HCT116 (cell line): ENCODE data around the gene MTF2. TPM values are rescaled to one million over a fixed set of nuclear protein-coding genes. Genes with fewer than 3 reads are reported as not detected.
A peak's percentile ranks its signal among the peaks of the same experiment; 100 is the strongest.

ENCODE experiments used
- ATAC-seq: fragments of 200-7000 bp; cut with Tn5 transposase; 2 replicates; pipeline ENCODE4 v1.9.1; 2020; ENCODE audit warnings: mild to moderate bottlenecking, moderate library complexity
- BruUV-seq: library from RNA; stranded (reverse); fragments of 400-500 nt; replicated peaks from 2 replicates; lab custom pipeline; 2021; lab: Mats Ljungman, UMichigan
- CTCF ChIA-PET: fragments of 300-600 bp; sonication (Branson Sonifier 250); formaldehyde crosslinking; loops from one replicate; lab custom pipeline; 2021; ENCODE audit warnings: antibody characterized with exemption; lab: Charles Lee
- POLR2A ChIA-PET: fragments of 300-600, 350-600 bp; sonication (Branson Sonifier 250); formaldehyde crosslinking; loops from one replicate; lab custom pipeline; 2021; ENCODE audit warnings: antibody characterized with exemption; lab: Charles Lee
- RAD21 ChIA-PET, 2 experiments: fragments of 300-600 bp; sonication (Branson Sonifier 250); formaldehyde crosslinking; loops; one replicate each; lab custom pipeline; 2023; ENCODE audit warnings: low total read pairs in 2 of 2; ENCODE audit not compliant: uncharacterized antibody in 2 of 2, unreplicated experiment in 2 of 2, low non-redundant PET in 1 of 2; lab: Charles Lee
- DNase-seq: peaks from one replicate; pipeline ENCODE4 v3.0.0-alpha.2; 2010; ENCODE audit warnings: low read depth, low spot score
- H2AFZ ChIP-seq: fragments of 200-600 bp; shearing (Covaris generic), sonication (generic); 2 replicates; pipeline ENCODE4 v1.6.1; 2017; ENCODE audit warnings: low read depth, mixed run types, mixed read lengths, antibody characterized with exemption, low read length; ENCODE audit not compliant: poor library complexity, severe bottlenecking
- H3K27ac ChIP-seq: 2 replicates; pipeline ENCODE4 v1.5.1; 2012; ENCODE audit warnings: low read depth, low read length
- H3K27me3 ChIP-seq: fragments of 200-600 bp; sonication (generic); 2 replicates; pipeline ENCODE4 v1.6.1; 2016; ENCODE audit warnings: mixed run types, low read length, mixed read lengths; ENCODE audit not compliant: insufficient read depth
- H3K36me3 ChIP-seq, 2 experiments: fragments of 200-500 bp in 1 of 2; fragments of 200-600 bp in 1 of 2; sonication (Bioruptor generic) in 1 of 2; sonication (generic) in 1 of 2; 2 replicates each; pipeline versions ENCODE4 v1.5.1 to v1.6.1; 2014 to 2016; ENCODE audit warnings: low read length in 2 of 2, inconsistent platforms in 1 of 2, mixed read lengths in 1 of 2, mixed run types in 1 of 2; ENCODE audit not compliant: insufficient read depth in 2 of 2, control insufficient read depth in 1 of 2
- H3K4me1 ChIP-seq, 2 experiments: fragments of 200-600 bp in 1 of 2; sonication (generic) in 1 of 2; 2 replicates each; pipeline versions ENCODE4 v1.5.1 to v1.6.1; 2012 to 2017; ENCODE audit warnings: low read length in 2 of 2, inconsistent platforms in 1 of 2, mild to moderate bottlenecking in 1 of 2, mixed read lengths in 1 of 2, mixed run types in 1 of 2, moderate library complexity in 1 of 2; ENCODE audit not compliant: insufficient read depth in 2 of 2, control insufficient read depth in 1 of 2
- H3K4me2 ChIP-seq: fragments of 200-600 bp; sonication (generic); 2 replicates; pipeline ENCODE4 v1.6.1; 2017; ENCODE audit warnings: mixed run types, low read length, mixed read lengths
- H3K4me3 ChIP-seq, 2 experiments: fragments of 200-600 bp in 1 of 2; sonication (generic) in 1 of 2; replicated peaks in 1 of 2; 2 replicates each; pipeline ENCODE4 v1.5.1; 2011 to 2016; ENCODE audit warnings: low read length in 2 of 2, control low read depth in 1 of 2, low read depth in 1 of 2, mild to moderate bottlenecking in 1 of 2, mixed read lengths in 1 of 2, mixed run types in 1 of 2
- H3K79me2 ChIP-seq: fragments of 200-600 bp; sonication (generic); 2 replicates; pipeline ENCODE4 v1.6.1; 2017; ENCODE audit warnings: mild to moderate bottlenecking, mixed run types, low read length, moderate library complexity, mixed read lengths; ENCODE audit not compliant: insufficient read depth
- H3K9ac ChIP-seq: fragments of 200-600 bp; sonication (generic); 2 replicates; pipeline ENCODE4 v1.6.1; 2016; ENCODE audit warnings: low read length, mixed read lengths
- H3K9me2 ChIP-seq: fragments of 200-600 bp; sonication (generic), shearing (Covaris generic); 2 replicates; pipeline ENCODE4 v1.6.1; 2017; ENCODE audit warnings: mixed run types, mild to moderate bottlenecking, moderate library complexity; ENCODE audit not compliant: insufficient read depth
- H3K9me3 ChIP-seq, 2 experiments: fragments of 200-500 bp in 1 of 2; fragments of 200-600 bp in 1 of 2; sonication (Bioruptor generic) in 1 of 2; sonication (generic) in 1 of 2; 2 replicates each; pipeline ENCODE4 v1.6.1; 2014 to 2017; ENCODE audit warnings: low read length in 2 of 2, mixed read lengths in 2 of 2, inconsistent platforms in 1 of 2, low read depth in 1 of 2, mild to moderate bottlenecking in 1 of 2, mixed run types in 1 of 2, moderate library complexity in 1 of 2; ENCODE audit not compliant: control insufficient read depth in 1 of 2, insufficient read depth in 1 of 2
- H4K20me1 ChIP-seq: fragments of 200-600 bp; sonication (generic), shearing (Covaris generic); 2 replicates; pipeline ENCODE4 v1.6.1; 2017; ENCODE audit warnings: mixed run types, mild to moderate bottlenecking, moderate library complexity; ENCODE audit not compliant: insufficient read depth
- EGR1 ChIP-seq: IDR thresholded peaks from 2 replicates; pipeline ENCODE4 v1.6.1; 2012; ENCODE audit warnings: low read depth
- EZH2phosphoT487 ChIP-seq: fragments of 200-600 bp; IDR thresholded peaks from 2 replicates; pipeline ENCODE4 v1.6.1; 2018; ENCODE audit warnings: antibody characterized with exemption, borderline replicate concordance
- JUND ChIP-seq: IDR thresholded peaks from 2 replicates; pipeline ENCODE4 v1.6.1; 2012
- MAX ChIP-seq: IDR thresholded peaks from 2 replicates; pipeline ENCODE4 v1.6.1; 2012
- REST ChIP-seq: IDR thresholded peaks from 2 replicates; pipeline ENCODE4 v1.6.1; 2012; ENCODE audit warnings: low read depth
- SP1 ChIP-seq: IDR thresholded peaks from 2 replicates; pipeline ENCODE4 v1.6.1; 2012; ENCODE audit warnings: low read depth
- ZFX ChIP-seq: fragments of 450-650 bp; IDR thresholded peaks from 2 replicates; pipeline ENCODE4 v1.6.1; 2017
- intact Hi-C: fragments of 100-400 bp; cut with micrococcal nuclease; formaldehyde crosslinking; loops from 2 replicates; pipeline ENCODE4 v1.10.0; 2022
- total RNA-seq: library from RNA; stranded (reverse); gene quantifications from one replicate; pipeline ENCODE4 v1.2.1, GENCODE V29; 2021; ENCODE audit not compliant: unreplicated experiment

Gene MTF2
- total RNA-seq, 1 experiment from 2014 or later = 45.5 TPM

GRCh38 chr1:93056214-93056613, 22.9 kb upstream of the MTF2 start:
- H3K4me2 ChIP-seq = no peak overlapping the region
- POLR2A ChIA-PET = no interaction called here
- DNase-seq = no peak
- intact Hi-C loops = no loop called here
- H3K36me3 ChIP-seq = no peaks in the 10 kb centered on the region
- no peaks in the 10 kb centered on the region for H3K79me2 ChIP-seq
- no peak overlapping the region for H3K4me3 ChIP-seq
- peaks cover 3% of the 10 kb centered on the region; the same call in 1 of the 2 replicates for H3K27me3 ChIP-seq
- H3K27ac ChIP-seq = no peak overlapping the region
- no peaks in the 10 kb centered on the region for H3K4me1 ChIP-seq
- RAD21 ChIA-PET = no interaction called here
- H4K20me1 ChIP-seq = no peaks in the 10 kb centered on the region
- no peak for ATAC-seq
- no TSS peak for BruUV-seq
- no peak overlapping the region for H2AFZ ChIP-seq
- H3K9ac ChIP-seq = no peak overlapping the region
- CTCF ChIA-PET = no interaction called here
- H3K9me2 ChIP-seq = no peaks in the 10 kb centered on the region
- peak; percentile 76 for TF ChIP-seq REST
- no peak for TF ChIP-seq SP1
- H3K9me3 ChIP-seq = no peaks in the 10 kb centered on the region

- Histone ChIP-seq H3K4me2 (no peak overlapping the region), H3K9ac (no peak overlapping the region), H2AFZ (no peak overlapping the region), H3K27ac (no peak overlapping the region), H3K9me2 (no peaks in the 10 kb centered on the region), H4K20me1 (no peaks in the 10 kb centered on the region), H3K27me3 (peaks cover 3% of the 10 kb centered on the region; the same call in 1 of the 2 replicates), H3K36me3 (no peaks in the 10 kb centered on the region), H3K4me1 (no peaks in the 10 kb centered on the region), H3K9me3 (no peaks in the 10 kb centered on the region), H3K4me3 (no peak overlapping the region), H3K79me2 (no peaks in the 10 kb centered on the region)
- ChIA-PET POLR2A (no interaction called here), CTCF (no interaction called here), RAD21 (no interaction called here)
- no TSS peak for BruUV-seq
- intact Hi-C loops = no loop called here
- ATAC-seq = no peak
- no peak for DNase-seq
- TF ChIP-seq EZH2phosphoT487 = no peak
- TF ChIP-seq MAX = no peak
- TF ChIP-seq EGR1 = no peak
- TF ChIP-seq JUND = no peak
- TF ChIP-seq ZFX = no peak
These were observed 22.4 kb upstream of the MTF2 start for GRCh38 chr1:93056649-93057048.
